Keratinocyte (primary cell): ENCODE data around the gene MEGF10.

Source experiments
- CTCF ChIP-seq, 3 experiments: IDR thresholded peaks in 1 of 3; conservative IDR thresholded peaks in 1 of 3; optimal IDR thresholded peaks in 1 of 3; 2 replicates in 2 of 3; 3 replicates in 1 of 3; pipeline versions ENCODE3 to v1.5.1; 2011; ENCODE audit warnings: low read length in 3 of 3, mild to moderate bottlenecking in 3 of 3, moderate library complexity in 2 of 3, control low read depth in 1 of 3, inconsistent platforms in 1 of 3; ENCODE audit not compliant: insufficient read depth in 2 of 3; ENCODE audit errors: extremely low read depth in 1 of 3
- EZH2 ChIP-seq: IDR thresholded peaks from one replicate; pipeline ENCODE4 v1.6.1; 2012; ENCODE audit warnings: inconsistent platforms, mild to moderate bottlenecking, low read length, moderate library complexity

DNA sequence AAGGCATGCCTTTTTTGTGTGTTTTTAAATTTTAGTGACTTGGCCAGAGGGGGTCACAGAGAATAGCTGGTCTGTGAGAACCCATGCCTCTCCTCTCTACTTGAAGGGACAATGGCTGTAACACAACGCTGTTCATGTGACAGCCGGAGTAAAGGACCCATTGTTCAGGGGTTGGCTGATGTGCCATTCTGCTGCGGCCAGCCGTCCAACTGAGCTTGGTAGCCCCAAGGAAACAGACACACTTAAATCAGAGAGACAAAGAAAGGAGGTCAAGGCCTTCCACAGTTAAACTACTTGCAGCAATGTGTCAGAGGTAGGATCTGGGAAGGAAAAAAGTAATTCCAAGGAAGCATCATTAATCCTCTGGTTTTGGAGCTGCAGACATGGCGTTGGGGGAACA is 8.1 kb downstream of the MEGF10 start:
- TF ChIP-seq CTCF (optimal IDR thresholded peaks at IDR 0.05 in 1 of 3, IDR thresholded peaks at IDR 0.05 in 1 of 3, conservative IDR thresholded peaks at IDR 0.05 in 1 of 3; ENCODE audit: extremely low read depth in 1 of 3, insufficient read depth in 2 of 3, low read length in 3 of 3) = no peak
- TF ChIP-seq EZH2 = no peak
